VCaP (cell line): Measurements from ENCODE around the gene SHLD1.
A peak's percentile ranks its signal among the peaks of the same experiment; 100 is the strongest.

Experiments used
- H3K27ac ChIP-seq: fragments of 450-650 bp; 2 replicates; pipeline ENCODE4 v1.5.1; 2017
- TF ChIP-seq, protein P1 (sequence below): fragments of 450-650 bp; conservative IDR thresholded peaks from 2 replicates; pipeline ENCODE4 v1.5.1; 2017; ENCODE audit warnings: mild to moderate bottlenecking, moderate library complexity

The SHLD1 gene

GRCh38 chr20:5835321-5835821 is 85.2 kb downstream of the SHLD1 start:
- H3K27ac ChIP-seq = peak overlapping the region; percentile 26; the same call in 1 of the 2 replicates
- TF ChIP-seq, protein P1, sequence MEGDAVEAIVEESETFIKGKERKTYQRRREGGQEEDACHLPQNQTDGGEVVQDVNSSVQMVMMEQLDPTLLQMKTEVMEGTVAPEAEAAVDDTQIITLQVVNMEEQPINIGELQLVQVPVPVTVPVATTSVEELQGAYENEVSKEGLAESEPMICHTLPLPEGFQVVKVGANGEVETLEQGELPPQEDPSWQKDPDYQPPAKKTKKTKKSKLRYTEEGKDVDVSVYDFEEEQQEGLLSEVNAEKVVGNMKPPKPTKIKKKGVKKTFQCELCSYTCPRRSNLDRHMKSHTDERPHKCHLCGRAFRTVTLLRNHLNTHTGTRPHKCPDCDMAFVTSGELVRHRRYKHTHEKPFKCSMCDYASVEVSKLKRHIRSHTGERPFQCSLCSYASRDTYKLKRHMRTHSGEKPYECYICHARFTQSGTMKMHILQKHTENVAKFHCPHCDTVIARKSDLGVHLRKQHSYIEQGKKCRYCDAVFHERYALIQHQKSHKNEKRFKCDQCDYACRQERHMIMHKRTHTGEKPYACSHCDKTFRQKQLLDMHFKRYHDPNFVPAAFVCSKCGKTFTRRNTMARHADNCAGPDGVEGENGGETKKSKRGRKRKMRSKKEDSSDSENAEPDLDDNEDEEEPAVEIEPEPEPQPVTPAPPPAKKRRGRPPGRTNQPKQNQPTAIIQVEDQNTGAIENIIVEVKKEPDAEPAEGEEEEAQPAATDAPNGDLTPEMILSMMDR = no peak

GRCh38 chr20:5835871-5836270 is 85.7 kb downstream of the SHLD1 start:
- H3K27ac ChIP-seq = peak overlapping the region; percentile 26; the same call in 1 of the 2 replicates

GRCh38 chr20:5836569-5836968 is 86.4 kb downstream of the SHLD1 start:
- TF ChIP-seq, protein P1 = no peak
- no peak overlapping the region; the same call in 1 of the 2 replicates for H3K27ac ChIP-seq

More at GRCh38 chr20:5835871-5836270, 85.7 kb downstream of the SHLD1 start:
- TF ChIP-seq, protein P1 = no peak

DNA sequence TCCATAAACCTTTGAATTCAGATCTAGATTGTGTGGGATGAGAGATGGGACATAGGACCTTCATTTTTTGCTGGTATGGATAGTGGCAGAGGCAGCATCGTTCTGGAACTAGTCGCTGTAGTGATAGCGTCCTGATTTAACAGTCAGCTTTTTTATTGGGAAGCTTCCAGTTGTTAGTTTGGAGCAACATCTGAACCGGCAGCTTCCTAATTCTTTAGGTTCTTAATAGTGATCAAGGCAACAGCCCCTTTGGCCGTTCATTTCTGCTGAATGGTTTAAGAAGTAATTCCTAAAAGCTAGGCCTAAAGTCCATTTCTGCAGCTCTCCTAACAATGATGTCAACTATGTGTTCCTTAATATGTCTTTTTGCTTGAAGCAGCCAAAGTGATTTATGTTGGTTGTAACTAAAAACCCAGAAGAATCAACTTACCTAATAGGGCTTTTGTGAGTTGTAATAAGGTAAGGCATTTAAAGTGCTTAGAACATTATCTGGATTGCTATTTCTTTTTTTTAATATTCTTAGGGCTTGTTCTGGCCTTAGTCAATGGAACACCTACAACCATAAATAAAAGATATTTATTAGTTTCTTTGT is 90.3 kb downstream of the SHLD1 start:
- no peak overlapping the region for H3K27ac ChIP-seq
- TF ChIP-seq, protein P1 = no peak

GRCh38 chr20:5841522-5841921 is 91.3 kb downstream of the SHLD1 start:
- TF ChIP-seq, protein P1 = no peak
- H3K27ac ChIP-seq = no peak overlapping the region; the same call in 1 of the 2 replicates

DNA sequence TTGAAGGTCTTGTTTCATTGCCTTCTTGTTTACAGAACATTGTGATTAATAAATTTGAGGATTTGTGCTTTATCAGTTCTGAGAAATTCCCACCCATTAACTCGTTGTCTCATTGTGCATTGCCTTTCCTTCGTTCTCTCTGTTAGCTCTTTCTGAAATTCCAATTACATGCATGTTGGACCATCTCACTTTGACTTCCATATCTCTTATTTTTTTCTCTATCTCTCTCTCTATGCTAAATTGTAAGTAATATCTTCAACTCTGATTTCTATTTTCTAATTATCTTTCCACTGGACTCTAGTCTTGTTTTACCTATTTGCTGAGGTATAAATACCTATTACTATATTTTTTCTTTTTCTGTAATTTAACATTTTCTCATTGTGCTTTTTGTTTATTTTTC is 92.3 kb downstream of the SHLD1 start:
- H3K27ac ChIP-seq = peak overlapping the region; percentile 65
- TF ChIP-seq, protein P1 = no peak

GRCh38 chr20:5843054-5843592 is 92.9 kb downstream of the SHLD1 start:
- TF ChIP-seq, protein P1 = no peak
- peak overlapping the region; percentile 65 for H3K27ac ChIP-seq
